Measurements from ENCODE around the gene PLAC8L1.

- TF ChIP-seq SRF (IDR thresholded peaks at IDR 0.05; ENCODE audit: low read depth, low read length), result no peak
- no peak for TF ChIP-seq EP300 (IDR thresholded peaks at IDR 0.05; ENCODE audit: borderline replicate concordance in 1 of 2, low read depth in 2 of 2, low read length in 2 of 2)
- no peak for TF ChIP-seq SP1 (IDR thresholded peaks at IDR 0.05; ENCODE audit: low read depth, low read length)
- TF ChIP-seq POLR2A (IDR thresholded peaks at IDR 0.05; ENCODE audit: control extremely low read depth in 1 of 2, low read depth in 2 of 2, low read length in 2 of 2), result no peak
- no peak for TF ChIP-seq CTCF (IDR thresholded peaks at IDR 0.05; ENCODE audit: control extremely low read depth in 1 of 3, insufficient read depth in 1 of 3, low read depth in 1 of 3, low read length in 3 of 3)
- TF ChIP-seq EZH2 (IDR thresholded peaks at IDR 0.05; ENCODE audit: low read depth, low read length, severe bottlenecking), result no peak
- TF ChIP-seq ATF3 (IDR thresholded peaks at IDR 0.05; ENCODE audit: insufficient read depth, low read depth, low read length), result no peak
- TF ChIP-seq HDAC2 (IDR thresholded peaks at IDR 0.05; ENCODE audit: borderline replicate concordance in 1 of 2, low read depth in 2 of 2, low read length in 2 of 2), result no peak
- no peak for TF ChIP-seq ASH2L (IDR thresholded peaks at IDR 0.05; ENCODE audit: low read length)
These were observed 22.6 kb downstream of the PLAC8L1 start for GRCh38 chr5:146082798-146083197.

Data from H1 (cell line).